Smooth muscle cell (in vitro differentiated cells): Measurements from ENCODE around the gene PLXNA2. TPM values are rescaled to one million over a fixed set of nuclear protein-coding genes. Genes with fewer than 3 reads are reported as not detected.

ENCODE experiments used
- DNase-seq: peaks from one replicate; lab custom pipeline; 2025; ENCODE audit not compliant: unreplicated experiment; lab: John Stamatoyannopoulos, UW
- H2AFZ ChIP-seq: fragments of 200-600 bp; sonication (generic); 2 replicates; pipeline ENCODE4 v1.6.0; 2016; ENCODE audit warnings: antibody characterized with exemption, low read depth, mild to moderate bottlenecking
- H3F3A ChIP-seq: fragments of 200-600 bp; sonication (generic); 2 replicates; pipeline ENCODE4 v1.6.0; 2017; ENCODE audit warnings: antibody characterized with exemption, low read depth
- H3K27ac ChIP-seq: fragments of 200-600 bp; sonication (generic); 2 replicates; pipeline ENCODE4 v1.5.1; 2016; ENCODE audit warnings: low read depth, mild to moderate bottlenecking
- H3K27me3 ChIP-seq: fragments of 200-600 bp; sonication (generic); 2 replicates; pipeline ENCODE4 v1.6.1; 2016; ENCODE audit warnings: low read depth, mild to moderate bottlenecking
- H3K36me3 ChIP-seq: fragments of 200-600 bp; sonication (generic); 2 replicates; pipeline ENCODE4 v1.5.1; 2016; ENCODE audit warnings: low read depth
- H3K4me1 ChIP-seq: fragments of 200-600 bp; sonication (generic); 2 replicates; pipeline ENCODE4 v1.5.1; 2016; ENCODE audit warnings: low read depth
- H3K4me2 ChIP-seq: fragments of 200-600 bp; sonication (generic); 2 replicates; pipeline ENCODE4 v1.6.0; 2016; ENCODE audit warnings: mild to moderate bottlenecking
- H3K4me3 ChIP-seq: fragments of 200-600 bp; sonication (generic); 2 replicates; pipeline ENCODE4 v1.5.1; 2016; ENCODE audit warnings: mild to moderate bottlenecking
- H3K79me2 ChIP-seq: fragments of 200-600 bp; sonication (generic); 2 replicates; pipeline ENCODE4 v1.6.0; 2016; ENCODE audit warnings: low read depth, mild to moderate bottlenecking
- H3K9ac ChIP-seq: fragments of 200-600 bp; sonication (generic); 2 replicates; pipeline ENCODE4 v1.6.0; 2016; ENCODE audit warnings: low read depth
- H3K9me3 ChIP-seq: fragments of 200-600 bp; sonication (generic); replicated peaks from 2 replicates; pipeline ENCODE4 v1.5.1; 2016; ENCODE audit warnings: low read depth
- H4K20me1 ChIP-seq: fragments of 200-600 bp; sonication (generic); 2 replicates; pipeline ENCODE4 v1.6.0; 2016; ENCODE audit warnings: low read depth
- WGBS: methylation state at CpG from one replicate; pipeline ENCODE4 v1.1.7; 2016; ENCODE audit warnings: low lambda C conversion rate; 5-methylcytosine and 5-hydroxymethylcytosine counted together
- polyA plus RNA-seq: library from polyadenylated mRNA; unstranded; fragments of >200 nt; fragmentation: Nextera tagmentation; extraction: Ambion mirVana; gene quantifications from 2 replicates; pipeline ENCODE4 v1.2.1, GENCODE V29; 2016
- total RNA-seq: library from RNA; depleted of rRNA; stranded (reverse); fragments of >200 nt; gene quantifications from 2 replicates; pipeline ENCODE4 v1.2.3, GENCODE V29; 2014
- TF ChIP-seq, protein P1 (sequence below): fragments of 200-600 bp; sonication (generic); IDR thresholded peaks from 2 replicates; pipeline ENCODE4 v1.5.1; 2017; ENCODE audit warnings: borderline replicate concordance, mild to moderate bottlenecking, antibody characterized with exemption; ENCODE audit not compliant: insufficient read depth, poor library complexity, severe bottlenecking

Gene PLXNA2
- total and polyA plus RNA-seq, 2 experiments from 2014 or later, result 8.2 to 8.7 TPM

DNA sequence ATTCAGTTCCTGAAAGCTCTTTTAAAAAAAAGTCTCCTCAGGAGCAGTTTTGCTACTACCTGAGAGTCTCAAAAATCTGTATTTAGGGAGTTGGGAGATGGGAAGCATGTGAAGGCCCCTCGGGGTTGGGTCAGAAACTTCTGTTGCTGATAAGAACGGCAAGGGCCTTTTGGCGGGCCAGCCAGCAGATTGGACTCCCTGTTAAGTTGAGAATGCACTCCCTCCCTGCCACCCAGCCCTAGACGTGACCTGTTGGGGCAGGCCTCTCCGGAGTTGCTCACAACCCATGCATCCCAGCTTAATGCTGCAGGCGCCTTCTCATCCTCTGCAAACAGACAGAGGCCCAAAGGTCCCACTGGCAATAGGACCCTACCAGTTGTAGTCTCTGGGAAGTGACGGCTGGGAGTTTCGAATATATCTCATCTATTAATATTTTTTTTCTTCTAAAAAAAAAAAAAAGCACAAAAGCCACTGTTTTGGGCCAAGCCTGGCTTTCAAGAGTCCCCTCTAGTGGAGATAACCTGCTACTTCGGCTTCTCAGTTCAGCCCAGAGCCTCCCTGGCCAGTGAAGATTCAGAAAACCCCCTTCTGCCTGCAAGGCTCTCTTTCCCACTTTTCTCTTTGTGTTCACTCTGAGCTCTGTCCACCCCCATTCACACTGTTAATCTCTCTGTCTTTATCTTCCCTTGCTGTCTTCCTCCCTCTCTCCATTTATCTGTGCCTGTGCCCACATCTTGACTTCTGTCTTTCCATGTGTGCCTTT, 5.3 kb downstream of the PLXNA2 start:
- no peak for DNase-seq
- 23% methylated on average over 9 of the region's 9 CpGs for WGBS
- Histone ChIP-seq H3K79me2 (peaks cover 56% of the 10 kb centered on the region), H3K4me1 (peaks cover 56% of the 10 kb centered on the region), H3K9me3 (no peaks in the 10 kb centered on the region), H4K20me1 (peaks cover 37% of the 10 kb centered on the region), H3K9ac (no peak overlapping the region), H3K36me3 (no peaks in the 10 kb centered on the region), H3K27ac (peak overlapping the region; percentile 2), H3F3A (peaks cover 3% of the 10 kb centered on the region), H3K4me2 (peak overlapping the region; percentile 37), H2AFZ (no peak overlapping the region), H3K4me3 (no peak overlapping the region), H3K27me3 (no peaks in the 10 kb centered on the region)
- TF ChIP-seq, protein P1, sequence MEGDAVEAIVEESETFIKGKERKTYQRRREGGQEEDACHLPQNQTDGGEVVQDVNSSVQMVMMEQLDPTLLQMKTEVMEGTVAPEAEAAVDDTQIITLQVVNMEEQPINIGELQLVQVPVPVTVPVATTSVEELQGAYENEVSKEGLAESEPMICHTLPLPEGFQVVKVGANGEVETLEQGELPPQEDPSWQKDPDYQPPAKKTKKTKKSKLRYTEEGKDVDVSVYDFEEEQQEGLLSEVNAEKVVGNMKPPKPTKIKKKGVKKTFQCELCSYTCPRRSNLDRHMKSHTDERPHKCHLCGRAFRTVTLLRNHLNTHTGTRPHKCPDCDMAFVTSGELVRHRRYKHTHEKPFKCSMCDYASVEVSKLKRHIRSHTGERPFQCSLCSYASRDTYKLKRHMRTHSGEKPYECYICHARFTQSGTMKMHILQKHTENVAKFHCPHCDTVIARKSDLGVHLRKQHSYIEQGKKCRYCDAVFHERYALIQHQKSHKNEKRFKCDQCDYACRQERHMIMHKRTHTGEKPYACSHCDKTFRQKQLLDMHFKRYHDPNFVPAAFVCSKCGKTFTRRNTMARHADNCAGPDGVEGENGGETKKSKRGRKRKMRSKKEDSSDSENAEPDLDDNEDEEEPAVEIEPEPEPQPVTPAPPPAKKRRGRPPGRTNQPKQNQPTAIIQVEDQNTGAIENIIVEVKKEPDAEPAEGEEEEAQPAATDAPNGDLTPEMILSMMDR, result peak; percentile 69

DNA sequence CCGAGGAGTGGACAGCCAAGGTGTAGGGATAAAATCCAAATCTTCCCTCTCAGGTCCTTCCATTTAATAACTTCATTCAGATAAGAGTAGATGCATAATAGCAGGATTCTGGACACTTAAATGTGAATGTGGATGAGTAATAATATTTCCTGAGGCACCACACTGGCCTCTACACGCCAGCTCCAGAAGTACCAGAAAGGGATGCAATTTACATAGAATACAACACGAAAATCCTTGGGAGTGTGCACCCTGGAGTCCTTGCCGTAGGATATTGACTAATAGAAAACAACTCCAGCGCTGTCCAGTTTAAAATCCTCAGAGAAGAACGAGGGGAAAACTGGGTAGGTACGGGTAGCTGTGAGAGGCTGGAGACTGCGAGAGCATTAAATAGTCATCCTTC, 6.9 kb downstream of the PLXNA2 start:
- DNase-seq, result no peak
- Histone ChIP-seq H3K4me3 (no peak overlapping the region), H3F3A (peaks cover 3% of the 10 kb centered on the region), H3K79me2 (peaks cover 55% of the 10 kb centered on the region), H3K36me3 (no peaks in the 10 kb centered on the region), H2AFZ (no peak overlapping the region), H4K20me1 (peaks cover 28% of the 10 kb centered on the region), H3K9me3 (no peaks in the 10 kb centered on the region), H3K9ac (no peak overlapping the region), H3K27ac (peak overlapping the region; percentile 79), H3K27me3 (no peaks in the 10 kb centered on the region), H3K4me2 (peak overlapping the region; percentile 68), H3K4me1 (peaks cover 68% of the 10 kb centered on the region)
- 74% methylated on average over 8 of the region's 8 CpGs for WGBS
- TF ChIP-seq, protein P1, result no peak

DNA sequence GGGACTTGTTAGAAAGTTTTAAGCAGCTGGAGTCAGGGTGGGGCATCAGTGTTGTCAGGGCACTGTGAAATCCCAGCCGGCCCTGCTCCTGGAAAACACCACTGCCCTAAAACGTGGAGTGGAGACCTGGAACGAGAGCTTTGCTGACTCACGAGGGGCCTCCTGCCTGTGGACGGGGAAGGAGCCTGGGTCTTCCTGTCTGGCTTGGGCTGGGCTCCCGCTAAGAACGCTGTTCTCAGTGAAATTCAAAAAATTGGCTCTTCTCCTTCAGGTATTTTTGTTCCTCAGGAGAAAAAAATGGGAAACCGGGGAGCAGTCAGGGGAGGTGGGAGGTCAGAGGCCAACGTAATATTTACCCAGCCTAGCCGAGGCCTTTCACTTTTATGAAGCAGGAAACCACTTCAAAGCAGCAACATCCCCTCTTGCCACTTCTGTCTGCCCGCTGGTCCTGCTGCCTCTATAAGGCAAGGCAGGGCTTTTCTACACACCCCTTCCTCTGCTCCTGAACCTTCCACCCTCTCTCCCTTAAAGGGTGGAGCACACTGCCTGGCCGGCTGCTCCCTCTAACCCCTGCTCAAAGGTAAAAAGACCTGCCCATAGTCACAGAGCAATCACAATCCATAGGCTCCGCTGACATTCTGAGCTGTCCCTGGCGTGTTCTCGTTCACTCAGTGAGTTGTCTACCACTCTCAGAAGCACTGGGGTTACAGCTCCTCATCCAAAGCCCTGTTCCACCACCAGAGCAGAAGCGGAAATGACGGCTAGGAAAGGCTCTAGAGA, 8.0 kb downstream of the PLXNA2 start:
- H2AFZ ChIP-seq, result no peak overlapping the region
- 22% methylated on average over 17 of the region's 17 CpGs for WGBS
- H3F3A ChIP-seq, result peaks cover 3% of the 10 kb centered on the region
- peak overlapping the region; percentile 28 for H3K9ac ChIP-seq
- peak; percentile 20 for DNase-seq
- H3K36me3 ChIP-seq, result no peaks in the 10 kb centered on the region
- H3K4me1 ChIP-seq, result peaks cover 62% of the 10 kb centered on the region
- H3K4me2 ChIP-seq, result peak overlapping the region; percentile 68
- peaks cover 19% of the 10 kb centered on the region for H4K20me1 ChIP-seq
- no peak overlapping the region for H3K4me3 ChIP-seq
- peak overlapping the region; percentile 79 for H3K27ac ChIP-seq
- TF ChIP-seq, protein P1, result no peak
- no peaks in the 10 kb centered on the region for H3K27me3 ChIP-seq
- no peaks in the 10 kb centered on the region for H3K9me3 ChIP-seq
- H3K79me2 ChIP-seq, result peaks cover 53% of the 10 kb centered on the region
